GM18951 (cell line): ENCODE results near the gene PPBP.

Experiments
- POLR2A ChIP-seq: IDR thresholded peaks from 4 replicates; pipeline ENCODE4 v1.6.1; 2011; ENCODE audit warnings: mild to moderate bottlenecking; ENCODE audit not compliant: insufficient read length, insufficient read depth; ENCODE audit errors: extremely low read depth
- in situ Hi-C: fragments of 300-500 bp; cut with MboI; formaldehyde crosslinking; loops from one replicate; pipeline ENCODE4 v1.12.0; 2022; ENCODE audit warnings: low sequenced_read_pairs, mixed read lengths, inconsistent platforms; ENCODE audit not compliant: unreplicated experiment

PPBP gene

GRCh38 chr4:74013264-74013663 lies 25.3 kb upstream of the PPBP start:
- TF ChIP-seq POLR2A: no peak
- in situ Hi-C loops: no loop called here

GRCh38 chr4:74012130-74012529 lies 24.1 kb upstream of the PPBP start:
- in situ Hi-C loops: no loop called here
- TF ChIP-seq POLR2A: no peak

- in situ Hi-C loops: no loop called here
- no peak for TF ChIP-seq POLR2A
Observed at GRCh38 chr4:74009307-74009706, 21.3 kb upstream of the PPBP start.

GRCh38 chr4:74006009-74006476 lies 18.1 kb upstream of the PPBP start:
- no peak for TF ChIP-seq POLR2A
- in situ Hi-C loops: no loop called here

- no peak for TF ChIP-seq POLR2A
- in situ Hi-C loops: no loop called here
Observed at GRCh38 chr4:74005528-74005927, 17.5 kb upstream of the PPBP start.

- in situ Hi-C loops: no loop called here
- TF ChIP-seq POLR2A: no peak
Observed at GRCh38 chr4:74004668-74005067, 16.7 kb upstream of the PPBP start.

GRCh38 chr4:74000301-74000700 lies 12.3 kb upstream of the PPBP start:
- no peak for TF ChIP-seq POLR2A
- in situ Hi-C loops: no loop called here

GRCh38 chr4:73998040-73999011 lies 10.3 kb upstream of the PPBP start, which contains the start of gene CXCL5:
TSS of gene CXCL5 (minus strand) at chr4:73998677. CDS start at chr4:73998581, 96 bp downstream.
- TF ChIP-seq POLR2A: no peak
- in situ Hi-C loops: no loop called here

- TF ChIP-seq POLR2A: no peak
- in situ Hi-C loops: no loop called here
Observed at GRCh38 chr4:73992050-73992449, 4.1 kb upstream of the PPBP start.

GRCh38 chr4:73991742-73992000 lies 3.7 kb upstream of the PPBP start:
- no peak for TF ChIP-seq POLR2A
- in situ Hi-C loops: no loop called here

GRCh38 chr4:73990988-73991741 lies 3.2 kb upstream of the PPBP start:
- in situ Hi-C loops: no loop called here
- no peak for TF ChIP-seq POLR2A

- no peak for TF ChIP-seq POLR2A
- in situ Hi-C loops: no loop called here
Observed at GRCh38 chr4:73989928-73990327, 1.9 kb upstream of the PPBP start.

- in situ Hi-C loops: no loop called here
- TF ChIP-seq POLR2A: no peak
Observed at GRCh38 chr4:73989031-73989430, 1.0 kb upstream of the PPBP start.

- TF ChIP-seq POLR2A: no peak
- in situ Hi-C loops: no loop called here
Observed at GRCh38 chr4:73985528-73985852, 2.5 kb downstream of the PPBP start.
